Measurements from ENCODE around the gene ROR2. TPM values are rescaled to one million over a fixed set of nuclear protein-coding genes. Genes with fewer than 3 reads are reported as not detected.

Gene ROR2
- total RNA-seq, 4 donors from 2014 or later: 0.19 to 1.7 (median 0.38) TPM

DNA sequence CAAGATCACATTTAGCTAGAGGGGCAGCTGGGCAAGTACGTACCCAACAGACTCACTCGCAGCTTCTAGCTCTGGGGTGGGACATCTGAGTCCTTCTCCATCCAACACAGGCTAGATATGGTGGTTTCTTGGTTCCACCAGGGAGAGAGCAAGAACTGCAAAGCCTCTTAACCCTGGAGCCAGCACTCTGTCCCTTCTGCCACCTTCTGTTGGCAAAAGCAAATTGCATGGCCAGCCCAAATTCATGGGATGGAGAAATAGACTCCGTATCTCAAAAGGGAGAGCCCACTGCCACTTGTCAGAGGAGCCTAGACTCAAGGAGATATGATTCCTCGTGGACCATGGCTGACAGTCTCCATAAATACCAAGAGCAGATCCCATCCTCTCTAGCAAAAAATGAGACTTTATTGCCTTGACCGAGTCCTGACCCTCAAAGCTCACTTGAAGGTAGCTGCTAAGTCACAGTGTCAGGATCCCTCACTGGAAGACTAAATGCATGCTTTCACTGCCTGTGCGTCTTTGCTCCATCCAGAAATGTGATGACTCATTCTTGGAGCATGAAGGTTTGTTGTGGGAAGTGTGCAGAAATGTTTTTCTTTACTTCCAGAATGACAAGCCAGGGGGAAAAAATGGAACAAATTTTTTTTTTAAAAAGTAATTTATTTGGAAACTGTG, 28.8 kb upstream of the ROR2 start:
- TF ChIP-seq, protein P1, sequence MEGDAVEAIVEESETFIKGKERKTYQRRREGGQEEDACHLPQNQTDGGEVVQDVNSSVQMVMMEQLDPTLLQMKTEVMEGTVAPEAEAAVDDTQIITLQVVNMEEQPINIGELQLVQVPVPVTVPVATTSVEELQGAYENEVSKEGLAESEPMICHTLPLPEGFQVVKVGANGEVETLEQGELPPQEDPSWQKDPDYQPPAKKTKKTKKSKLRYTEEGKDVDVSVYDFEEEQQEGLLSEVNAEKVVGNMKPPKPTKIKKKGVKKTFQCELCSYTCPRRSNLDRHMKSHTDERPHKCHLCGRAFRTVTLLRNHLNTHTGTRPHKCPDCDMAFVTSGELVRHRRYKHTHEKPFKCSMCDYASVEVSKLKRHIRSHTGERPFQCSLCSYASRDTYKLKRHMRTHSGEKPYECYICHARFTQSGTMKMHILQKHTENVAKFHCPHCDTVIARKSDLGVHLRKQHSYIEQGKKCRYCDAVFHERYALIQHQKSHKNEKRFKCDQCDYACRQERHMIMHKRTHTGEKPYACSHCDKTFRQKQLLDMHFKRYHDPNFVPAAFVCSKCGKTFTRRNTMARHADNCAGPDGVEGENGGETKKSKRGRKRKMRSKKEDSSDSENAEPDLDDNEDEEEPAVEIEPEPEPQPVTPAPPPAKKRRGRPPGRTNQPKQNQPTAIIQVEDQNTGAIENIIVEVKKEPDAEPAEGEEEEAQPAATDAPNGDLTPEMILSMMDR (IDR thresholded peaks at IDR 0.05; ENCODE audit: low read depth): no peak

DNA sequence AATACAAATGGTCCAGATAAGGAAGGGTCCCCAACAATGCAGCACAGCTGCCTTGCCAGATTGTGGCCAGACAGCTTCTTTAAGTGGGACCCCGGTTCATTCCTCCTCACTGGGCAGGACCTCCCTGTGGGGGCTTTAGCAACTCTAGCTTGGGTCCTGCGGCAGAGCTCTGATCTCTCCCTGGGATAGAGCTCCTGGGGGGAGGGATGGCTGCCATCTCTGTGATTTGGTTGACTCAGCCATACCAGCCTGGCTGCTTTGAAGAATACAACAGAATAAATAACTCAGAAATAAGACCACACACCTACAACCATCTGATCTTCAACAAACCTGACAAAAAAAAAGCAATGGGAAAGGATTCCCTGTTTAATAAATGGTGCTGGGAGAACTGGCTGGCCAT, 22.7 kb upstream of the ROR2 start:
- TF ChIP-seq, protein P1 (IDR thresholded peaks at IDR 0.05; ENCODE audit: low read depth): no peak

GRCh38 chr9:91972076-91972626, 22.1 kb upstream of the ROR2 start:
- TF ChIP-seq, protein P1 (IDR thresholded peaks at IDR 0.05; ENCODE audit: low read depth): no peak

- TF ChIP-seq, protein P1 (IDR thresholded peaks at IDR 0.05; ENCODE audit: low read depth): no peak
These were observed 17.2 kb upstream of the ROR2 start for GRCh38 chr9:91967259-91967658.

GRCh38 chr9:91966503-91966902, 16.5 kb upstream of the ROR2 start:
- TF ChIP-seq, protein P1 (IDR thresholded peaks at IDR 0.05; ENCODE audit: low read depth): no peak

GRCh38 chr9:91963711-91964240, 13.7 kb upstream of the ROR2 start:
- TF ChIP-seq, protein P1 (IDR thresholded peaks at IDR 0.05; ENCODE audit: low read depth): no peak

GRCh38 chr9:91960367-91960766, 10.3 kb upstream of the ROR2 start:
- TF ChIP-seq, protein P1 (IDR thresholded peaks at IDR 0.05; ENCODE audit: low read depth): no peak
